Suprapubic skin (tissue), 4 donors: ENCODE measurements around the gene COG1. TPM values are rescaled to one million over a fixed set of nuclear protein-coding genes. Genes with fewer than 3 reads are reported as not detected.

Experiments
- DNase-seq, 2 donors: peaks; one replicate each; pipeline ENCODE4 v3.0.0-alpha.2; 2019; ENCODE audit warnings: low spot score in 2 of 2
- H3K27ac ChIP-seq: fragments of 200-600 bp; sonication (generic); one replicate; pipeline ENCODE4 v1.5.1; 2019
- H3K27me3 ChIP-seq: fragments of 200-600 bp; sonication (generic); one replicate; pipeline ENCODE4 v1.5.1; 2019
- H3K36me3 ChIP-seq: fragments of 200-600 bp; sonication (generic); one replicate; pipeline ENCODE4 v1.5.1; 2019
- H3K4me1 ChIP-seq: fragments of 200-600 bp; sonication (generic); one replicate; pipeline ENCODE4 v1.5.1; 2019
- H3K4me3 ChIP-seq: fragments of 200-600 bp; sonication (generic); one replicate; pipeline ENCODE4 v1.5.1; 2019; ENCODE audit warnings: mild to moderate bottlenecking
- H3K9me3 ChIP-seq: fragments of 200-600 bp; sonication (generic); one replicate; pipeline ENCODE4 v1.5.1; 2019
- CTCF ChIP-seq, 2 donors: fragments of 200-600 bp in 1 of 2; fragments of 450-650 bp in 1 of 2; sonication (generic) in 1 of 2; IDR thresholded peaks; one replicate each; pipeline ENCODE4 v1.5.1; 2016 to 2019; ENCODE audit warnings: antibody characterized with exemption in 2 of 2, mild to moderate bottlenecking in 1 of 2, moderate library complexity in 1 of 2
- EP300 ChIP-seq: sonication (generic); formaldehyde crosslinking; IDR thresholded peaks from one replicate; pipeline ENCODE4 v1.6.1; 2017; ENCODE audit warnings: antibody characterized with exemption
- POLR2A ChIP-seq, 2 donors: fragments of 450-650 bp; IDR thresholded peaks; one replicate each; pipeline ENCODE4 v1.6.1; 2017; ENCODE audit warnings: antibody characterized with exemption in 2 of 2, mild to moderate bottlenecking in 2 of 2, moderate library complexity in 2 of 2
- POLR2AphosphoS5 ChIP-seq, 3 donors: sonication (generic); formaldehyde crosslinking; IDR thresholded peaks; one replicate each; pipeline ENCODE4 v1.6.1; 2017; ENCODE audit warnings: antibody characterized with exemption in 3 of 3
- WGBS: methylation state at CpG from one replicate; pipeline ENCODE4 v1.1.5; 2018; 5-methylcytosine and 5-hydroxymethylcytosine counted together
- total RNA-seq, 4 donors: library from RNA; depleted of rRNA; stranded (reverse); fragments of >200 nt; gene quantifications; one replicate each; pipeline ENCODE4 v1.1.0, GENCODE V29; 2016

COG1 gene
- total RNA-seq, 4 donors from 2014 or later = 17.9 to 65.8 (median 23.8) TPM

- TF ChIP-seq EP300 (no peak), POLR2A (IDR thresholded peaks at IDR 0.05) (no peak)
- H3K4me1 ChIP-seq = peaks cover 10% of the 10 kb centered on the region
- DNase-seq = no peak
- WGBS = 82% methylated on average over 19 of the region's 19 CpGs
- H3K27me3 ChIP-seq = no peaks in the 10 kb centered on the region
- no peaks in the 10 kb centered on the region for H3K9me3 ChIP-seq
- no peak overlapping the region for H3K4me3 ChIP-seq
- peaks cover 100% of the 10 kb centered on the region for H3K36me3 ChIP-seq
- H3K27ac ChIP-seq = no peak overlapping the region
These were observed 8.6 kb downstream of the COG1 start for GRCh38 chr17:73201215-73202069.

- Histone ChIP-seq H3K4me3 (no peak overlapping the region), H3K4me1 (peaks cover 7% of the 10 kb centered on the region), H3K27ac (no peak overlapping the region), H3K9me3 (no peaks in the 10 kb centered on the region), H3K36me3 (peaks cover 100% of the 10 kb centered on the region), H3K27me3 (no peaks in the 10 kb centered on the region)
- DNase-seq = no peak
- WGBS = 53% methylated on average over 6 of the region's 8 CpGs
- no peak for TF ChIP-seq POLR2A (IDR thresholded peaks at IDR 0.05)
- TF ChIP-seq POLR2AphosphoS5 (IDR thresholded peaks at IDR 0.05) = no peak
- no peak for TF ChIP-seq EP300
- TF ChIP-seq CTCF (IDR thresholded peaks at IDR 0.05) = no peak
These were observed 10.4 kb downstream of the COG1 start for GRCh38 chr17:73203135-73203787.

- WGBS = 79% methylated on average over 10 of the region's 10 CpGs
These were observed 11.1 kb downstream of the COG1 start for GRCh38 chr17:73203788-73204479.

GRCh38 chr17:73205459-73205961 lies 12.7 kb downstream of the COG1 start:
- 83% methylated on average over 10 of the region's 10 CpGs for WGBS
- Histone ChIP-seq H3K4me3 (no peak overlapping the region), H3K27me3 (no peaks in the 10 kb centered on the region), H3K9me3 (no peaks in the 10 kb centered on the region), H3K4me1 (peaks cover 12% of the 10 kb centered on the region), H3K36me3 (peaks cover 94% of the 10 kb centered on the region), H3K27ac (no peak overlapping the region)
- no peak for DNase-seq
- TF ChIP-seq POLR2AphosphoS5 (IDR thresholded peaks at IDR 0.05) (no peak), EP300 (no peak), CTCF (IDR thresholded peaks at IDR 0.05) (no peak), POLR2A (IDR thresholded peaks at IDR 0.05) (no peak)

More at GRCh38 chr17:73203788-73204479, 11.1 kb downstream of the COG1 start:
- Histone ChIP-seq H3K9me3 (no peaks in the 10 kb centered on the region), H3K4me3 (no peak overlapping the region), H3K27me3 (no peaks in the 10 kb centered on the region), H3K4me1 (peaks cover 12% of the 10 kb centered on the region), H3K27ac (no peak overlapping the region), H3K36me3 (peaks cover 100% of the 10 kb centered on the region)
- DNase-seq = no peak
- TF ChIP-seq POLR2A (IDR thresholded peaks at IDR 0.05) (no peak), CTCF (IDR thresholded peaks at IDR 0.05) (no peak), POLR2AphosphoS5 (IDR thresholded peaks at IDR 0.05) (no peak), EP300 (no peak)

DNA sequence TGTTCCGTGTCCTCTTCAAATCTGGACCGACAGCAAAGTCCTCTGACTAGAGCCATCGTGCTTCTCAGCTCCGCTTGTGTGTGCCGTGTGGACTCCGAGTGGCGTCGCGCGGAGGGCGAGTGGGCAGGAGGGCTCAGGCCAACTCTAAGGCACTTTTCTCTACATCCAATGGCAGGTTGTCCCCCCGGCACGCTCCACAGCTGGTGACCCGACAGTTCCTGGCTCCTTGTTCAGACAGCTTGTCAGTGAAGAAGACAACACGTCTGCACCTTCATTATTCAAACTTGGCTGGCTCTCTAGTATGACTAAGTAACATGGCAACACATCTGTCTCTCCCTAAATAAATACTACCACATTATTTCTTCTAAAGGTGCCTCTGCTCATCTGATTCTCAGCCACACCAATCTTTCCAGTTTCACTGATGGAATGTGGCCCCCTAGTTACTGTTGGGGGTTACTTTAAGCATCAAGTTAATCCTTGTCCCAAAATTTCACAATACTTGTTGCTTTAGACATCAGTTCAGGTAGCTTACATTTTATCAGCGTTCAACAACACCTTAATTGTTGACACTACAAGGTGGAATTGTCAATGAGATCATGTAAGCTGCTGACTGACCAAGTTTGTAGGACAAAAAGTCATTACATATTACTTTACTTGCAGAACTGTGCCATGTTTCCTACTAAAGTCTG lies 15.4 kb downstream of the COG1 start:
- peaks cover 66% of the 10 kb centered on the region for H3K36me3 ChIP-seq

More for the DNA sequence above, 15.4 kb downstream of the COG1 start:
- TF ChIP-seq POLR2A (IDR thresholded peaks at IDR 0.05) = no peak
- TF ChIP-seq CTCF (IDR thresholded peaks at IDR 0.05) = no peak
- TF ChIP-seq POLR2AphosphoS5 (IDR thresholded peaks at IDR 0.05) = no peak
- no peak for TF ChIP-seq EP300
- WGBS = 85% methylated on average over 16 of the region's 16 CpGs
- Histone ChIP-seq H3K27ac (peak overlapping the region; percentile 8), H3K4me1 (peaks cover 7% of the 10 kb centered on the region), H3K9me3 (no peaks in the 10 kb centered on the region), H3K4me3 (no peak overlapping the region), H3K27me3 (no peaks in the 10 kb centered on the region)
- DNase-seq = no peak
